GM18505 (cell line): ENCODE results near the gene TRIP11.

ENCODE experiments used
- ATAC-seq: cut with Tn5 transposase; IDR thresholded peaks from one replicate; pipeline ENCODE4 v1.9.1; 2021; ENCODE audit not compliant: unreplicated experiment
- POLR2A ChIP-seq: IDR thresholded peaks from 4 replicates; pipeline ENCODE4 v1.6.1; 2011; ENCODE audit warnings: borderline replicate concordance; ENCODE audit not compliant: insufficient read depth, insufficient read length; ENCODE audit errors: extremely low read depth

Gene TRIP11

GRCh38 chr14:91996948-91997371 is 42.9 kb downstream of the TRIP11 start:
- no peak for ATAC-seq
- TF ChIP-seq POLR2A: no peak

GRCh38 chr14:91987192-91987591 is 52.7 kb downstream of the TRIP11 start:
- no peak for ATAC-seq

DNA sequence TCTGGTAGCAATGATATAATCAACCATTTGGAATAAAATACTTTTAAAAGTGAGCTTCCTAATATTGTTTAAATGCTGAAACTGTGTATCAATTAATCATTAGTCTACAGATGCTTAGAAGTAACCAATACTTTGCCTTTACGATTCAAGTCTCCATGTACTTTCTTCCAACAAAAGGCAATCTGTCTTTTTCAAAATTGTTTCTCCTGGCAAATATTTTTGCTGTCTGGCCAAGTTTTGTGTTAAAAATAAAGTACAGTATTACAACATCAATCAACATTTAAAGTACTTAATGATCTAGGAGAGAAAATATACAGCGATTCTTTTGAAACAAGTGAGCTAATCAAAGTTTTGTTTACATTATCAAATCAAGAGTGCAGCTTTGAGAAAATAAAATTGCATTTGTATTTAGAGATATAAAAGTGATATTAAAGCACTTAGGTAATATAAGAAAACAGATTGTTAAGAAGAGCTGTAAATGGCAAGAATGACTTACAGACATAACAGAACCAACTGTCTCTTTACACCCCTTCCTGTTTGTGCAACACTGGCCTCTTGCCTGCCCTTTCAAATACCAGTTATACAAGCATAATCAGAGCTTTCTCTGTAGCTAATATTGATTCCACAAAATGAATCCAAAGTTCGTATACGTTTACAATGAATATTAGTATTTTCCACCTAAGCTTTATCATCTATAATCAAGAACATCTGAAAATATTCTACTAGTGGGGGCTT is 54.2 kb downstream of the TRIP11 start:
- ATAC-seq: no peak
- no peak for TF ChIP-seq POLR2A

More at GRCh38 chr14:91987192-91987591, 52.7 kb downstream of the TRIP11 start:
- no peak for TF ChIP-seq POLR2A

GRCh38 chr14:91985008-91985407 is 54.9 kb downstream of the TRIP11 start:
- ATAC-seq: no peak
- no peak for TF ChIP-seq POLR2A

DNA sequence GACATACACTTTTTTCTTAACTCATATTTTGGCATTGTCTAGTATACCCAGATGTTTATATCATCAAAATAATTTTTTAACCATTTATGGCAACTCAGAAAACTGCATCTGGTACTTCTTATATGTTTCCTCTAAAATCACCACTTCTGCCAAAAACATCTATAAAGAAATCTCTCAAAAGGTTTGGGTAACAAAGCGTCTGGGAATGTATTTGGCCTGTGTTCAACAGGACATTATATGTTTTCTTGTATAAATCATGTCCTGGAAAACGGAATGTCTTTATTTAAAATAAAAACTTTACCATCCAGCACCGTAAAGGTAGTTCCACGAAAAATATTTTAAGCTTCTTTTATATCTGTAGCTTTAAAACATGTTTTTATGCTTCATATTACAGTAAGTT is 56.3 kb downstream of the TRIP11 start:
- no peak for TF ChIP-seq POLR2A
- ATAC-seq: no peak

DNA sequence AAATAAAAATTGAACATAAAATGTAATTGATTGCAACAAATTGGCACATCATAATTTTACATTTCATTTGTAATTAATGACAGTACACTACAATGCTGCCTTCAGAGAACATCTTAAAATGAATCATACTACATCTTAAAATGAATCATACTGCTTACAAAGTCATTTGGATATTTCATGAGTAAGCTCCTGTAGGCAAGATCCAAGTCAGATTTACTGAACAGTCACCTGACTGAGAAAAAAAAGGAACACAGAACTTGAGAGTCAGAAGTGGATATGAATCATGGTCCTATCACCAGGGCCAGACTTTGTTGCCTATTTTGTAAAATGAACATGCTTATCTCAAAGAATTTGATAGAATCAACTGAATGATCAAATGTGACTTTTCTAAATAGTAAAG is 59.7 kb downstream of the TRIP11 start:
- ATAC-seq: peak; percentile 55
- no peak for TF ChIP-seq POLR2A

DNA sequence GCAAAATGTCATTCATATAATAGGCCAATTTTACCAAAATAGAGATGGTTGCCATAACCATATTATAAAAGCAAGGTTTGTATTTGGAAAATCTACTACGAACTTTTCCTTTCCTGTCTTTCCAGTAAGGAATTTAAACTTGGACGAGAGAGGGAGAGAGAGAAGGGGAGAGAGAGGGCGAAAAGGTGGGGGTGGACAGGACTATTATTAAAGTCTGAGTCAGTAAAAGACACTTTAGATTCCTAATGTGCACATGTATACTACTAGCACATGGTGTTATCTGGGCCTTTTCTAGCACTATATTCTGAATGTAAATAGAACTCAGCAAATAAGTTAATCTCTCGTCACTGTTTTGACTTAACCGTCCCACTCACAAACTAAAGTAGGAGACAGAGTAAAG is 62.0 kb downstream of the TRIP11 start:
- no peak for TF ChIP-seq POLR2A
- no peak for ATAC-seq

GRCh38 chr14:91975763-91976162 is 64.1 kb downstream of the TRIP11 start:
- no peak for ATAC-seq
- no peak for TF ChIP-seq POLR2A

GRCh38 chr14:91971188-91971778 is 68.6 kb downstream of the TRIP11 start:
- no peak for ATAC-seq
- no peak for TF ChIP-seq POLR2A

GRCh38 chr14:91968280-91968679 is 71.6 kb downstream of the TRIP11 start:
- ATAC-seq: no peak
- TF ChIP-seq POLR2A: no peak

DNA sequence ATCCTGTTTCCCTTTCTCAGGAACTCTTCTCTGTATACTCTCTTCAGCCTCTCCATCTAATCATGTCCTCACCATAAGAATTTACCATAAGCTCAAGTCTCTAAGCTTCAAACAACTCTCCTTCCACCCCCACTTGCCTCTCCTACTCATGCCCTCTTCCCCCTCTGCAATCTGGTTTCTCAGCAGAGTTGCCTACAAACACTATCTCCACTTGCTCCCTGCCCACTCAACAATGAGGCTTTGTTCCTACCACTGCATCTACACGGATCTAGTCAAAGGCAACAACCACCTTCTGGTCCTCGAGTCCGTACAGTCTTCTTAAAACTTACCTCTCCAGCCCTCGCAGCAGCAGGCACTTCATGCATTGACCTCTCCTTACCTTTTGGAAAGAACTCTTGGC is 75.1 kb downstream of the TRIP11 start:
- no peak for TF ChIP-seq POLR2A
- ATAC-seq: no peak

GRCh38 chr14:91964011-91964410 is 75.8 kb downstream of the TRIP11 start:
- no peak for TF ChIP-seq POLR2A

GRCh38 chr14:91963465-91963864 is 76.4 kb downstream of the TRIP11 start:
- ATAC-seq: no peak
- no peak for TF ChIP-seq POLR2A

More at GRCh38 chr14:91964011-91964410, 75.8 kb downstream of the TRIP11 start:
- ATAC-seq: no peak
